CD4-positive, alpha-beta T cell treated with Interleukin-4 for 4 hours (primary cell): ENCODE results near the gene MINDY4.

Source experiments
- DNase-seq: peaks from one replicate; pipeline ENCODE4 v3.0.0-alpha.2; 2020

MINDY4 gene

DNA sequence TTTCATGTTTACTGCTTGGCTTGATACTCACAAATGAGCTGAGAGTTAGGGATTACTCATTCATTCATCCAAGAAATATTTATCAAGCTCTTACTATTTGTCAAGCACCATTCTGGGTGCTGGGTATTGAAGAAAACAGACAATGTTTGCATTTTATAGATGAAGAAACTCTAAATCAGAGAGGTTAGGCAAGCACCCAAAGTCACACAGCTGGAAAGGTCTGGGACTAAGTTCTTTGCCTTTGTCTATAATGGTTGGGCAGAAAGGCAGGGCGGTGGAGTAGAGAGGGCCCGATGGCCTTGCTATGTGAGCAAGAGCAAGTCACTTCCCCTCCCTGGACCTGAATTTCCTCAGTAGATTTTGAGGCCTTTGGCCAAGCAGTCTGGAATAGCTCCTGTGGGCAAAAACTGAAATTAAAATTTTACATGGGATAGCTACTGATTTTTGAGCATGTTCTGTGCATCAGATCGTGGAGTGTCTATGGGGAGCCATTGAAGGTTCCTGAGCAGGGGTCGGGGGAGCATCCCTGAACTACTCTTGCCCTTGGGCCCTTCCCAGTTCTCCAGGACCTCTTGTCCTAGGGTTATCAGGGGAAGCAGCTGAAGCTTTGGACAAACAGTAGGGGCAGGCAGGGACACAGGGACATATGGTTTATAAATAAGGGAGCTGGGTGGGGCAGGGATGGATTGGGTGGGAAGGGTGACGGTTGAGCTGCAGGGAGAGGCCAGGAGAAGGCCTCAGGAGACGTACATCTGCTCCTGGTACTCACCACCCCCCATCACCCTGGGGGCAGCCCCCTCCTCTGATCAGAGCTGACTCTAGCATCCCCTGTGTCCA, 163.7 kb downstream of the MINDY4 start:
- DNase-seq, result no peak

DNA sequence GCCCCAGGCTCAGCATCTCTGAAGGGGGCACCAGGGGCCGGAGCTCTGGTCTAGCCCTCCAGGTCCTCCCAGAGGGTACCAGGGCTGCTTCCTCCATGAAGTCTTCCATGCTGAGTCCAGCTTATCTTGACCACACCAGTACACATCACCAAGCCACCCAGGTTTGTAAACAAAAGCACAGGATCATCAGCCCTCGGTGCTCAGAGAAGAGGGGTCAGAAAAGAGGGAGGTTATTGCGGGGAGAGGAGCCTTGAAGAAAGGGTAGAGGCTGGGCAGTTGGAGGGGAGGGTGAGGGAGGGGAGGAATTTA, 164.3 kb downstream of the MINDY4 start:
- DNase-seq, result no peak

DNA sequence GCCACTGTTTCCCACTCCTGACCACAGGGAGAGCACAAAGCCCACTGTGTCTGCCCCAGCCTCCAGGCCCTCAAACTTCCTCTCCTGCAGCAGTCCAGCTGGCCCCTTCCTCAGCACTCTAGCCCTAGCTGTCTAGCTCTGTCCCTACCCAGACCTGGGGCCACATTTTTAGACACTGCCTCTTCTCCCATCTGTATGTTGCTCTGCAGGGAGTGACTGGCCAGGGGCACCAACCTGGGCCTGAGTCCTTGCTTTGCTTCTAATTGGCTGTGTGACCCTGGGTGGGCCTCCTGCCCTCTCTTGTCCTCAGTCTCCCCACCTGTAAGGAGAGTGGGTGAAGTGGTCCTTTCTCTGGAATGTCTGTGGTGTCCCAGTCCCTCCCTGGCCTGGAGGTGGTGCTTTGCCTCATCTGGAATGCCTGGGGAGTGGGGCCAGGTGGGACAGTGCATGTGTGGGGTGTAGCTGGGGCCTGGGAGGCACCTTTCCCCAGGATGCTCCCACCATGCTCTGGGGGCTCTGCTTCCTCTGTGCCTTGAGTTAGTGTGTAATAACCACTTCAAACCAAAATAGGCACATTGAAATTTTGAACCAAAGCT, 165.5 kb downstream of the MINDY4 start:
- DNase-seq, result no peak

DNA sequence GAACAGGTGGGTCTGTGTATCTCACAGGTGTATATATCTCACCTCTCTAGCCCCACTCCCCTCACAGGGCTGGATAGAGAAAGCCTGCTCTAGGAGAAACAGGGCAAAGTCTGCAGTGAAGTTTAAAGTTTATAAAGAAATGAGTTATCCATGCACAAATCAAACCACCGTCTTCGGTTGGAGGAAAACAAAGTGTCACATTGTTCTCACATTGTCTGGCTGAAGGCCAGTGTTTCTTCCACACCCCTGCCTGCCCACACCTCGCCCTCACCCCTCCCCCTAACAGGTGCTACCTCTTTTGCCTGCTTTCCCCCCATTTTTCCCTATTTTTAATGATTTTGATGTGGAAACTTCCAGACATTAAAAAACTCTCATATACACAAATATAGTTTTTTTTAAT, 166.2 kb downstream of the MINDY4 start:
- DNase-seq, result no peak

DNA sequence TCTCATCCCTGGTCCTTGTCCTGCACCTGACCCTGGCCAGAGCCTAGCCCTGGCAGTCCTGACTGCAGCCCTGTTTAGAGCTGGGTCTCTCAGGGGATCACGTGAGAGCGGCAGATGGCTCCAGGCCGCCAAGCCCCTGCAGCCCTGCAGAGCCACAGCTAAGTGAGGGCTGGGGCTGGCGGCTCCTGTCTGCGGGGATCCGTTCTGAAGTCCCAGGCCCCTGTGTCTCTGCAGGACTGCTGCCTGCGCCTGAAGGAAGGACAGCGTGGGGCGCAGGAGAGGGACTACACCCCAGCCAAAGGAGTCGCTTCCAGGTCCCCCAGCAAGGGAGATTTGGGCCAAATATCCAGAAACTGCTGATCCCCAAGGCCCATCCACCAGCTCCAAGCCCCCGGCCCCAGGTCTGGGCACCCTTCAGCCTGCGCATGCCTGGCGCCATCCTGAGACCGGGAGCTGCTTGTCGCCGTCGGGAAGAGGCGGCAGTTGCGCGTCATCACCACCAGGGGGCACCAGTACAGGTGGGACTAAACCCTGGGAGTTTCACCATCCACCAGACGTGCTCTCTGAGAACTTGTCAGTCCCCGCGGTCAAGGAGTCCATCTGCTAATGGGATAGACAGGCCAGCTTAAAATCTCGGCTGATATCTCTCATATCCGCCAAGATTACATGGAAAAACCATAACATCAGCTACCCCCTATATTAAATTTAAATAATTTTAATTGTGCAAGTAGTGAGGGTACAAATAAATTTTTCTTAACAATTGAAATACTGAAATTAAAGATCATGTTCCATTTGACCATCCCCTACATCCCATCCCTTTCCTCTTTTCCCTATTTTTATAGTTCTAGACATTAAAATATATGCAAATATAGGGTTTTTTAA, 167.5 kb downstream of the MINDY4 start:
- peak; percentile 44 for DNase-seq

DNA sequence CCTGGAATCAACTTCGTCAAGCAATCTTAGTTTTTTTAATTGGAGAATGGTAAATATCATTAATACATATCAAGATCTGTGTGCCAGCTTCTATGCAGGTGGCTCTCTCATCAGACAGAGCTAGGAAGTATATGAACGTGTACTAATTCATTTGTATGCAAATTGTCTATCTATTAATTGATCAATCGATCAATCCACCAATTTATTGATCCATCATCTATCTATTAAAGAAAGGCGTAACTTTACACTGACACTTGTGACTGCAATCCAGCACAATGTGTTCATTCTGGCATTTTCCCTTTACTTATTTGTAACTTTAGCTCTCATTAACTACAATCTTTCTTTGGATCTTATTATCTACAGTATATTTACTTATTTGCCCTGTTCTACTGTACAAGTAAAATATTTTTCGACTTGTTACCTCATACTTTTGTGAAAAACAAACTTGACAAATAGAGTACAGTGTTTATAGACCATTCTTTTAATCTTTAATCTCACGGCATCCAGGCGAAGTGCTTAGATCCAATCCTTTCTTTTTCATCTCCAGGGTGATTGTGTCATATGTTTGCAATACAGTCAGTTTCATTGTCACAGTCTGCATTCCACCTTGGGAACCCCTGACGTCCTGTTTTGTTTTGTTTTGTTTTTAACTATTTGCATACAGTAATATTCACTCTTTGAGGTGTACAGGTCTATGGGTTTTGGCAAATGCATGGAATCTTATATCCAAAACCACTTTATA, 170.5 kb downstream of the MINDY4 start:
- no peak for DNase-seq
